HepG2 (cell line): ENCODE results near the gene CDK13.

Source experiments
- ATF2 ChIP-seq: sonication (generic); formaldehyde crosslinking; IDR thresholded peaks from 2 replicates; pipeline ENCODE4 v1.4.0; 2020; ENCODE audit warnings: missing genetic modification reagents
- CTCF ChIP-seq: sonication (generic); formaldehyde crosslinking; IDR thresholded peaks from 2 replicates; pipeline ENCODE4 v1.5.0; 2020; ENCODE audit warnings: mild to moderate bottlenecking, missing genetic modification reagents, moderate library complexity
- ESRRA ChIP-seq: sonication (generic); formaldehyde crosslinking; IDR thresholded peaks from 2 replicates; pipeline ENCODE4 v1.5.1; 2020; ENCODE audit warnings: mild to moderate bottlenecking, low read depth, missing genetic modification reagents
- POLR2AphosphoS5 ChIP-seq: IDR thresholded peaks from 2 replicates; pipeline ENCODE4 v1.6.1; 2012; ENCODE audit warnings: low read depth, low read length
- POLR2G ChIP-seq: fragments of 200-400 bp; formaldehyde crosslinking; IDR thresholded peaks from 2 replicates; pipeline ENCODE4 v1.6.1; 2018; ENCODE audit warnings: mild to moderate bottlenecking, low read depth, low read length, moderate library complexity
- RBM22 ChIP-seq: fragments of 200-400 bp; formaldehyde crosslinking; optimal IDR thresholded peaks from 2 replicates; pipeline ENCODE3; 2017; ENCODE audit warnings: mild to moderate bottlenecking, low read length, moderate library complexity
- TCF7L2 ChIP-seq: IDR thresholded peaks from 2 replicates; pipeline ENCODE4 v1.6.1; 2011; ENCODE audit warnings: mild to moderate bottlenecking, low read depth, low read length, moderate library complexity
- ZNF512 ChIP-seq: sonication (generic); formaldehyde crosslinking; IDR thresholded peaks from 2 replicates; pipeline ENCODE4 v1.4.0; 2020; ENCODE audit warnings: mild to moderate bottlenecking, missing genetic modification reagents
- ZSCAN22 ChIP-seq: sonication (generic); formaldehyde crosslinking; IDR thresholded peaks from 2 replicates; pipeline ENCODE4 v1.4.0; 2020; ENCODE audit warnings: mild to moderate bottlenecking, missing genetic modification reagents

- TF ChIP-seq RBM22 = no peak
- TF ChIP-seq CTCF = no peak
- TF ChIP-seq TCF7L2 = no peak
- TF ChIP-seq POLR2AphosphoS5 = no peak
- TF ChIP-seq ZSCAN22 (CRISPR knock-in tag) = no peak
- no peak for TF ChIP-seq POLR2G
- no peak for TF ChIP-seq ZNF512 (CRISPR knock-in tag)
- TF ChIP-seq ATF2 = no peak
- no peak for TF ChIP-seq ESRRA (CRISPR knock-in tag)
Observed at GRCh38 chr7:39985398-39985918, 35.4 kb downstream of the CDK13 start.
